Activated CD8-positive, alpha-beta memory T cell treated with anti-CD3 and anti-CD28 coated beads, Interleukin-2, amount 50 U/mL, for 1 hour (primary cell): Measurements from ENCODE around the gene STXBP1.

Experiments used
- DNase-seq: peaks from one replicate; pipeline ENCODE4 v3.0.0-alpha.2; 2020; ENCODE audit errors: extremely low read depth

The STXBP1 gene

GRCh38 chr9:127654619-127655018 lies 42.5 kb downstream of the STXBP1 start:
- DNase-seq = no peak

- no peak for DNase-seq
Observed at GRCh38 chr9:127658428-127658827, 46.4 kb downstream of the STXBP1 start.

DNA sequence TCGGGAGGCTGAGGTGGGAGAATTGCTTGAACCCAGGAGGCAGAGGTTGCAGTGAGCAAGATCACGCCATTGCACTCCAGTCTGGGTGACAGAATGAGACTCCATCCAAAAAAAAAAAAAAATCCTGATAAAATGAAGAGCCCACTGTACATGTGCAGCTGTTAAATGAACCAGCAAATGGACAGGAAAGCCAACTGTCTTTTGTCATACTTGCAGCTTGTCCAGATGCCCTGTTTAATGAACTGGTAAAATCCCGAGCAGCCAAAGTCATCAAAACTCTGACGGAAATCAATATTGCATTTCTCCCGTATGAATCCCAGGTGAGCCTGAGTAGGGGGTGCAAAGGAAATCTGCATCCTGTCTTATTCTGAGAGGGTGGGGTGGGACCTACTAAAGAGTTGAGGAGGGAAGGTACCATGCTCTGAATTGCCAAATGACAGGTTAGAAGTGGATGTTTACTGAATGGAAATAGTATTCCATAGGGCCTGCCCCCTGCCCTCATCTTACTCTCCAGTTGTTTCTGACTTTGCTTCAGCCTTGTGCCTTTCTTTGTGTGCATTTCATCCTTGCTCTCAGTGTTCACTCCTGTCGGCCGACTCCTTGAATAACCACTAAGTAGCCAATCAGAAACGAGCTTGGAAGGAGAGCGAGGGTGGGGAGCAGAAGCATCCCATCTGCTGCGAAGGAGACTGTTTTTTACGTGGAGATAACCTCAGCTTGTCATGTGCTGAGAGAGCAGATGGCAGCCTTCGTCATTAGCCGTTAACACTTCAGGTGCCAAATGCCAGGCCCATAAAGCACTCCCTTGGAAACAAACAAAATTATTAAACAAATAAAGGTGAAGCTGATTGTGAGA lies 49.0 kb downstream of the STXBP1 start:
- no peak for DNase-seq

GRCh38 chr9:127662617-127663016 lies 50.5 kb downstream of the STXBP1 start:
- DNase-seq = no peak

- no peak for DNase-seq
Observed at GRCh38 chr9:127664324-127664677, 52.2 kb downstream of the STXBP1 start.

DNA sequence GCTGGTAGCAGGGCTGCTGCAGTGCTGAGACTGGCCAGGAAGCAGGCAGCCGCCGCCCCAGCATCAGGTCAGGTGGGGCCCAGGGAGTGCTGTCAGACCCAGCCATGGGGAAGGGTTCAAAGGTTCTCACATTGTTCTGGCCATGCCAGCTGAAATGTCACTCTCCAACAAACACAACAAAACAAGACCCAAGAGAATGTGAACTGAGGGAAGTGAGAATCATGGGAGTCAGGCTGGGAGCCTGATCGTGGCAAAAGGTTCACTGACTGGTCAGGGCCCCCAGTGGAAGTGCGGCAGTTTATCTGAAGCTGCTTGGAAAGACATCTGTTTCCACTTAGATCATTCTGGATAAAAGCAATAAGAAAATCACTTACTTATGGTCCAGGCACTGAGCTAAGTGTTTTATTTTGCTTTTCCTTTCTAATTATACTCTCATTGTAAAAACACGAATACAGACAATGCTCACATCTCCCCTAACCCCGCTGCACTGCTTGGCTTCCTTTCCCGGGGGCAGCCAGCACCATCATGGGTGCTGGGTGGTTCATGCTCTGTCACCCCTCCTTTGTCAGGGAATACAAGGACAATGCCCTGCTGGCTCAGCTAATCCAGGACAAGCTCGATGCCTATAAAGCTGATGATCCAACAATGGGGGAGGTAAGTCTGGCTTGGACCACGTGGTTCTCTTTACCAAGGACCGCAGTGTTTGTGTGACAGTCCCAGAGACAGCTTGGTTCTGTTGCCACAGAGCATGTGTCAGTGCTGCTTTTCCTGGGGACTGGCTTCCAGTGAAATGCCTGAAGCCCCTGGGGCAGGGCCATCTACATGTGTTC lies 52.8 kb downstream of the STXBP1 start:
- no peak for DNase-seq

- no peak for DNase-seq
Observed at GRCh38 chr9:127667127-127667844, 55.2 kb downstream of the STXBP1 start.

DNA sequence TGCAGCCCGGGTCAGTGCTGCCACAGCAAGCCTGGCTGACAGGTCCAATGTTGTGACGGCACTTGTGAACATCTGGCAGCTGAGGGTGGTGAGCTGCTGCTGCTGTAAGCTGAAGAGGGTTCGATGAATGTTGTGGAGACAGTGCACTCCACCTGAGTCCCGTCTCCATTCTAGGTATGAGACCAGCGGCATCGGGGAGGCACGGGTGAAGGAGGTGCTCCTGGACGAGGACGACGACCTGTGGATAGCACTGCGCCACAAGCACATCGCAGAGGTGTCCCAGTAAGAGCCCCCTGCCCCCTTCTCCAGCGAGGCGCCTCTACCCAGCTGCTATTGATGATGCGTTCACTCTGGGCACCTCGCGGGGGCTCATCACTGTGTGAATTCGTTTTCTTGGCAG lies 55.8 kb downstream of the STXBP1 start:
- DNase-seq = no peak

DNA sequence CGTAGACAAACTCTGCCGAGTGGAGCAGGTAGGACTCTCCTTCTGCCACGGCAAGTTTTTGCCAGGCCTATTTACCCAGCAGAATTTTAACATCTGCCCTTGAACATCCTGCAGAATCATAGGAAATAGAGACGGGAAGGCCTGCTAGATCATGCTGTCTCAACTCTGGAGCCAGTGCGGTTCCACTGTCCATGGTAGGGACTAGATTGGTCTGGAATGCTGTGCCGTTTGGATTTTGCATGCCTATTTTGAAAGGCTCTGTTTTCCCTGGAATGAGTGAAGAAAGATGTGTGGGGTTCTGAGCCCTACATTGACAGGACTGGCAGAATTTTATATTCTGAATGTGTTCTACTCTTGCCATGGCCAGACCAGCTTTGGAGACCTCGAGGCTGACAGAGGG lies 61.2 kb downstream of the STXBP1 start:
- no peak for DNase-seq

- no peak for DNase-seq
Observed at GRCh38 chr9:127676638-127677037, 64.6 kb downstream of the STXBP1 start.

DNA sequence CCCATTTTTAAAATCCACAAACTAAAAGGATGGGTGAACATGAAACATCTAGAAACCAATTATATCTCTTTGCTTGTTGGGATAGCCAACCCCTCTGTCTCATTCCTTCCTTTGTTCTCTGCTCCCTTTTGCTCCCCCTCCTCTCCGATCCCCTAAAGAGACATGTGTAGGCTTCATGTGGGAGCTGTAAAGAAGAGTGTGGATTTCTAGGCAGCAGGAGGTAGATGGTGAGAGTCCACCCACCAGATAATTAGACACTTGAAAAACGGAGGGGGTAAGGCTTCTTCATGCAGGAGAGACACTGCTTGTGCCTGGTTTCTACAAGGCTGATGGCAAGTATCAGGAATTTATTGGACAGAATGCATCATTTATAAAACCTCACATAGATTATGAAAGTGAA lies 67.4 kb downstream of the STXBP1 start:
- no peak for DNase-seq

- no peak for DNase-seq
Observed at GRCh38 chr9:127680226-127680625, 68.1 kb downstream of the STXBP1 start.

- no peak for DNase-seq
Observed at GRCh38 chr9:127680846-127681245, 68.8 kb downstream of the STXBP1 start.

DNA sequence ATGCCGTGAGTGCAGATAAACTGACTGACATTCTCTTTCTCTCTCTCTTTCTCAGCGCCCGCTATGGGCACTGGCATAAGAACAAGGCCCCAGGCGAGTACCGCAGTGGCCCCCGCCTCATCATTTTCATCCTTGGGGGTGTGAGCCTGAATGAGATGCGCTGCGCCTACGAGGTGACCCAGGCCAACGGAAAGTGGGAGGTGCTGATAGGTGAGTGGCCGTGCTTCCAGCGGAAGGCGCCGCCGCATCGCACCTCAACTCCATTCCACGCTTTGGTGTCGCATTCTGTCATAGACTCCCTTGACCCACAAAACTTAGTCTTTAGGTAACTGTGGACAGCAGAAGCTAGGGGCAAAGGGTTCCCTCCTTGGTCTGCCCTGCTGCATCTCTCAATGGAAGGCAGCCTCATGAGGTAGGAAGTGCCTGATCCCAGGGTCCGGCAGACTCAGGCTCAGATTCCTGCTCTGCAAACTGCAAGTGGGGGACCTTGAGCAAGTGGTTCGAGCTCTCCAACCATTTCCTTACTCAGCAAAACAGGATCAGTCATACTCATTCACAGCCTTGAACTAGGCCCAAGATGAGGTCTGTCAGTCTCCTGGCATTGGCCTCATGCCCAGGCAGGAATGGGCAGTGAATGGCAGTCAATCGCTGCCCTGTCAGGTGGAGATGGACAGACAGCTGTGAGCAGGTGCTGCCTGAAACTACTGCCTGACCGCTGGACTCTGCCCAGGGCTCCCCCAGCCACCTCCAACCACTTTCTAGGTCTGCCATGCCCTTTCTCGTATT lies 70.5 kb downstream of the STXBP1 start:
- DNase-seq = no peak

DNA sequence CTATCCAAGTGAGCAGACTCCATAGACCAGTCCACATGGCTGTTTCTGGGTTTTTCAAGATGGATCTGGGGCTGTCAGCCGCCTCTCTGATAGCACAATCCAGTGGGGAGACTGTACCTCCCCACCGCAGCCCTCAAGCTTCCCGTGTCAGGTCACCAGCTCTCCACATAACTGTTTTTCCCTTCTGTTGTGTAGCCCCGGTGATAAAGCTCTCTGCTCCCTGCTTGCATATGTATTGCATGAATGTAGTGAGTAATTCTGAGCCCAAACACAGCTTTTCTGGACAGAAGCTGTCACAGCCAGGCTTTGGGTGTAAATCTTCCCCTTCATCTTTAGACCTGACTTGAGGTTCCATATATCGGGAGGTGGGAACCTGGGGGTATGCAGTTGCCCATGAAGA lies 71.6 kb downstream of the STXBP1 start:
- DNase-seq = no peak

GRCh38 chr9:127684576-127684975 lies 72.5 kb downstream of the STXBP1 start:
- DNase-seq = no peak

GRCh38 chr9:127686461-127687393 lies 74.7 kb downstream of the STXBP1 start:
- DNase-seq = no peak

DNA sequence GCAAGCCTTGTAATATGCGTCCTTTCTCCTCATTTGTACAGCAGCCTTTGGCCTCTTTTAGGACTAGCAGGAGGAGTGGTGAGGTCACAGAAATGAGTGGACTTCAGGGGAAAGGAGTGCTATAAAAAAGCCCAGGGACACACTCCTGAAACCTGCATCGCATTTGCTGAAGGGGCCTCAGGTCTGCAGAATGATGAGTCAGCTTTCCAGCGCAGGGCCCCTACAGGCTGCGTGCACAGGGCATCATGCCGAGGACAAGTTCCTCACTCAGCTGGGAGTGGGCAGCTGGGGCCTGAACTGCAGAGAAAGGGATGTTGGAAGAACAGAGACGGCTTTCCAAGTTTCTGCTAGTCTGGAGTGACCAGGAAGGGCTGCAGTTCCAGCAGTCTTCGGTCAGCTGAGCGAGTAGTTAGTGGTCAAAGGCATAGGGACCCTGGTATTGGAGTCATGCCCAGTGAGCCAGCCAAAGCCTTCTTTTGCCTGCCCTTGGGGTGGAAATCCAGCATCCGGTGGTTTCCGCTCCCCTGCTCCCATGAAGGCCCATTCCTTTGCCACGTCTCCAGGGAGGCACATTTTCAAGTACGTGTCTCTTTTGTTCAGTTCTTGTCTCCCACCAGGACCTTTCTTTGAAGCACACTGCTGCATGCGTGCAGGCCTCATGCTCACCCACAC lies 77.4 kb downstream of the STXBP1 start:
- DNase-seq = no peak

GRCh38 chr9:127690735-127691134 lies 78.7 kb downstream of the STXBP1 start:
- DNase-seq = no peak

GRCh38 chr9:127692071-127692470 lies 80.0 kb downstream of the STXBP1 start:
- DNase-seq = no peak
